Gastroesophageal sphincter (tissue), 4 donors: ENCODE results near the gene KDM4C. TPM values are rescaled to one million over a fixed set of nuclear protein-coding genes. Genes with fewer than 3 reads are reported as not detected.

Experiments used
- ATAC-seq: fragments of 150-250 bp; one replicate; pipeline ENCODE4 v1.9.1; 2016; ENCODE audit warnings: mild to moderate bottlenecking, moderate library complexity
- H3K27ac ChIP-seq, 4 donors: fragments of 200-600 bp; sonication (generic) in 3 of 4; 1 replicate in 3 of 4; 2 replicates in 1 of 4; pipeline ENCODE4 v1.5.1; 2016 to 2019
- H3K27me3 ChIP-seq: fragments of 200-600 bp; sonication (generic); one replicate; pipeline ENCODE4 v1.5.1; 2019
- H3K36me3 ChIP-seq, 2 donors: fragments of 200-600 bp; sonication (generic); one replicate each; pipeline ENCODE4 v1.5.1; 2019; ENCODE audit warnings: control low read depth in 1 of 2
- H3K4me1 ChIP-seq, 3 donors: fragments of 200-600 bp; sonication (generic); 1 replicate in 2 of 3; 2 replicates in 1 of 3; pipeline ENCODE4 v1.5.1; 2016 to 2019; ENCODE audit warnings: control low read depth in 2 of 3
- H3K4me3 ChIP-seq, 2 donors: fragments of 200-600 bp; sonication (generic); one replicate each; pipeline ENCODE4 v1.5.1; 2019; ENCODE audit warnings: mild to moderate bottlenecking in 1 of 2, moderate library complexity in 1 of 2
- H3K9me3 ChIP-seq, 3 donors: fragments of 200-600 bp; sonication (generic); one replicate each; pipeline ENCODE4 v1.5.1; 2017 to 2019; ENCODE audit warnings: control low read depth in 2 of 3
- CTCF ChIP-seq, 4 experiments: fragments of 200-600 bp in 2 of 4; fragments of 450-650 bp in 2 of 4; sonication (generic) in 1 of 4; IDR thresholded peaks; one replicate each; pipeline ENCODE4 v1.5.1; 2017 to 2019; ENCODE audit warnings: antibody characterized with exemption in 4 of 4, mild to moderate bottlenecking in 2 of 4, moderate library complexity in 2 of 4
- EP300 ChIP-seq: sonication (generic); formaldehyde crosslinking; IDR thresholded peaks from one replicate; pipeline ENCODE4 v1.6.1; 2017; ENCODE audit warnings: antibody characterized with exemption, mild to moderate bottlenecking
- POLR2A ChIP-seq, 2 donors: fragments of 450-650 bp; IDR thresholded peaks; one replicate each; pipeline ENCODE4 v1.6.1; 2017; ENCODE audit warnings: antibody characterized with exemption in 2 of 2, mild to moderate bottlenecking in 2 of 2, moderate library complexity in 1 of 2
- POLR2AphosphoS5 ChIP-seq: sonication (generic); formaldehyde crosslinking; IDR thresholded peaks from one replicate; pipeline ENCODE4 v1.6.1; 2017; ENCODE audit warnings: antibody characterized with exemption
- WGBS, 2 donors: methylation state at CpG; one replicate each; pipeline ENCODE4 v1.1.5; 2018; ENCODE audit warnings: low coverage in 1 of 2; 5-methylcytosine and 5-hydroxymethylcytosine counted together
- total RNA-seq, 4 donors: library from RNA; depleted of rRNA; stranded (reverse); fragments of >200 nt; gene quantifications; one replicate each; pipeline ENCODE4 v1.1.0, GENCODE V29; 2016

KDM4C gene
- total RNA-seq, 4 donors from 2014 or later = 17.7 to 65.2 (median 29.5) TPM

GRCh38 chr9:7192266-7192665, 434.5 kb downstream of the KDM4C start:
- H3K27me3 ChIP-seq = no peaks in the 10 kb centered on the region
- H3K27ac ChIP-seq = no peak overlapping the region
- H3K9me3 ChIP-seq = peaks cover 0 to 7% (median 0%) of the 10 kb centered on the region in 3 donors
- WGBS, 2 donors = 62 to 75% methylated on average over 4 of the region's 4 CpGs
- no peak for ATAC-seq
- no peak for TF ChIP-seq POLR2A (IDR thresholded peaks at IDR 0.05)
- no peaks in the 10 kb centered on the region for H3K36me3 ChIP-seq
- no peak overlapping the region for H3K4me3 ChIP-seq
- no peaks in the 10 kb centered on the region for H3K4me1 ChIP-seq

DNA sequence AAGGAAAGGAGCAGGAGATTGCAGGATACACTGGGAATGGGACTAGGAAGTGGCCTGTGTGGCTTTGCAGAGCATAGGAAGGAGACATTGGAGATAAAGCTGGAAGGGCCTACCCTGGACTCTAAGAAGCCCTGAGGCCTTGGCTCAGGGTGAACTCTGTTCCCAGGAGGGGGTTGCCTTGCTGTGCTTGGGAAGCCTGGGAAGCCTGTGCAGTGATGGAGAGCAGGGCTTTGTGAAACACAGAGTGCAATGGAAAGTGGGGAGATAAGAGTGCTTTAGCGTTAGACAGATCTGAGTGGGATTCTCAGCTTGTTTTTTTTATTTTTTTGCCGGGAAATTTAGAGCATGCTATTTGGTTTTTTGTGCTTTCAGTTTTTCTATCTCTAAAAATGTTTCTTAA, 437.8 kb downstream of the KDM4C start:
- Histone ChIP-seq H3K27ac (no peak overlapping the region), H3K36me3 (no peaks in the 10 kb centered on the region), H3K4me1 (no peaks in the 10 kb centered on the region), H3K4me3 (no peak overlapping the region), H3K9me3 (peaks cover 0 to 5% (median 0%) of the 10 kb centered on the region in 3 donors), H3K27me3 (no peaks in the 10 kb centered on the region)
- 50 to 68% methylated on average over 2 of the region's 2 CpGs for WGBS, 2 donors
- no peak for ATAC-seq
- TF ChIP-seq EP300 (no peak), POLR2AphosphoS5 (no peak), CTCF (IDR thresholded peaks at IDR 0.05) (no peak), POLR2A (IDR thresholded peaks at IDR 0.05) (no peak)

- Histone ChIP-seq H3K9me3 (no peaks in the 10 kb centered on the region), H3K27me3 (no peaks in the 10 kb centered on the region), H3K4me1 (no peaks in the 10 kb centered on the region), H3K27ac (no peak overlapping the region), H3K36me3 (no peaks in the 10 kb centered on the region), H3K4me3 (no peak overlapping the region)
- ATAC-seq = no peak
- TF ChIP-seq POLR2A (IDR thresholded peaks at IDR 0.05) = no peak
- TF ChIP-seq CTCF (IDR thresholded peaks at IDR 0.05) = no peak
- no peak for TF ChIP-seq POLR2AphosphoS5
- TF ChIP-seq EP300 = no peak
- 91 to 92% methylated on average over 2 of the region's 2 CpGs for WGBS, 2 donors
These were observed 438.7 kb downstream of the KDM4C start for GRCh38 chr9:7196467-7196866.

DNA sequence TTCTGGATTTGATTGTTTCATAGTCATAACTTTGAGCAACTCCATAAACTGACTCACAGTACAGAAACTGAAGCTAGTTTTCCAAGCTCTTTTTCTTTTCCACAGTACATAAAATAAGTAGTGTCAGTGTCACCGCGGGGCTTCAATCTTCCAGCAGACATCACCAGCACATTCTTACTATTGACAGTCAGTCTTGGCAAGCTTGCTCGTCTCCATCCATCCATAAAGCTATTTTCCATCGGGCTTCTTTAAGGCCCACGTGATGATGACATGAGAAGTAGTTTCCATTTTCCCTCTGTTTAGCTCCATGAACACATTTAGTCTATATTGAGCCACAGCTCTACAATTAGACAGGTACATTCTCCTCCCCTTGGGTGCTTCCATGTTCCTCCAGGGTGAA, 443.4 kb downstream of the KDM4C start:
- no peak for ATAC-seq
- TF ChIP-seq POLR2A (IDR thresholded peaks at IDR 0.05) (no peak), EP300 (no peak), CTCF (IDR thresholded peaks at IDR 0.05) (no peak), POLR2AphosphoS5 (no peak)
- Histone ChIP-seq H3K27ac (no peak overlapping the region), H3K9me3 (no peaks in the 10 kb centered on the region), H3K36me3 (no peaks in the 10 kb centered on the region), H3K4me1 (no peaks in the 10 kb centered on the region), H3K4me3 (no peak overlapping the region), H3K27me3 (no peaks in the 10 kb centered on the region)
- 72 to 90% methylated on average over 5 of the region's 5 CpGs for WGBS, 2 donors

DNA sequence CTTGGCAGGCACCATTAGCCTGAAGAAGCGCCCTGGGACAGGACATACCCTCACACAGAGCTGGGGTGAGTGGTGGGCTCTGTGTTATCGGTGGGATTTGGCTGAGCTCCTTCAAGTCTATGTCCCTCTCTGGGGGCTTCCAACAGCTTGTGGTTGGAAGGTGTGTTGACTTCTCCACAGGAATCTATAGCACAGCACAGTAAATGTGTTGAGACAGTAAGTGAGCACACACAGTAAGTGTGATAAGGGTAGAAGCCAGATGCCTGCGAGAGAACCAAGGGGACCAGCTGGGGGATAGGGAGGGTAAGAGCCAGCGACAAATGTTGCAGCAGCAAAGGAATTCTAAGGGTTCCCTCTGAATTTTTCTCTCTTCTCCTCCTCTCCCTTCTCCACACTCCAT, 448.0 kb downstream of the KDM4C start:
- no peaks in the 10 kb centered on the region for H3K9me3 ChIP-seq
- no peak overlapping the region for H3K27ac ChIP-seq
- ATAC-seq = no peak
- TF ChIP-seq CTCF (IDR thresholded peaks at IDR 0.05) (no peak), EP300 (no peak), POLR2A (IDR thresholded peaks at IDR 0.05) (no peak), POLR2AphosphoS5 (no peak)
- no peaks in the 10 kb centered on the region for H3K4me1 ChIP-seq
- WGBS, 2 donors = 71 to 73% methylated on average over 3 of the region's 4 CpGs
- no peaks in the 10 kb centered on the region for H3K27me3 ChIP-seq
- no peak overlapping the region for H3K4me3 ChIP-seq
- no peaks in the 10 kb centered on the region for H3K36me3 ChIP-seq
